HG03469 (cell line): ENCODE measurements around the gene KBTBD6.
"Not testable (repeated sequence)": the region's sequence is repeated elsewhere in the genome, so short reads cannot be mapped to it uniquely, and the experiment has no call there.

Source experiments
- ATAC-seq: cut with Tn5 transposase; IDR thresholded peaks from one replicate; pipeline ENCODE4 v1.9.1; 2021; ENCODE audit warnings: mild to moderate bottlenecking, moderate library complexity, moderate number of reproducible peaks; ENCODE audit not compliant: unreplicated experiment

The KBTBD6 gene, protein sequence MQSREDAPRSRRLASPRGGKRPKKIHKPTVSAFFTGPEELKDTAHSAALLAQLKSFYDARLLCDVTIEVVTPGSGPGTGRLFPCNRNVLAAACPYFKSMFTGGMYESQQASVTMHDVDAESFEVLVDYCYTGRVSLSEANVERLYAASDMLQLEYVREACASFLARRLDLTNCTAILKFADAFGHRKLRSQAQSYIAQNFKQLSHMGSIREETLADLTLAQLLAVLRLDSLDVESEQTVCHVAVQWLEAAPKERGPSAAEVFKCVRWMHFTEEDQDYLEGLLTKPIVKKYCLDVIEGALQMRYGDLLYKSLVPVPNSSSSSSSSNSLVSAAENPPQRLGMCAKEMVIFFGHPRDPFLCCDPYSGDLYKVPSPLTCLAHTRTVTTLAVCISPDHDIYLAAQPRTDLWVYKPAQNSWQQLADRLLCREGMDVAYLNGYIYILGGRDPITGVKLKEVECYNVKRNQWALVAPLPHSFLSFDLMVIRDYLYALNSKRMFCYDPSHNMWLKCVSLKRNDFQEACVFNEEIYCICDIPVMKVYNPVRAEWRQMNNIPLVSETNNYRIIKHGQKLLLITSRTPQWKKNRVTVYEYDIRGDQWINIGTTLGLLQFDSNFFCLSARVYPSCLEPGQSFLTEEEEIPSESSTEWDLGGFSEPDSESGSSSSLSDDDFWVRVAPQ

DNA sequence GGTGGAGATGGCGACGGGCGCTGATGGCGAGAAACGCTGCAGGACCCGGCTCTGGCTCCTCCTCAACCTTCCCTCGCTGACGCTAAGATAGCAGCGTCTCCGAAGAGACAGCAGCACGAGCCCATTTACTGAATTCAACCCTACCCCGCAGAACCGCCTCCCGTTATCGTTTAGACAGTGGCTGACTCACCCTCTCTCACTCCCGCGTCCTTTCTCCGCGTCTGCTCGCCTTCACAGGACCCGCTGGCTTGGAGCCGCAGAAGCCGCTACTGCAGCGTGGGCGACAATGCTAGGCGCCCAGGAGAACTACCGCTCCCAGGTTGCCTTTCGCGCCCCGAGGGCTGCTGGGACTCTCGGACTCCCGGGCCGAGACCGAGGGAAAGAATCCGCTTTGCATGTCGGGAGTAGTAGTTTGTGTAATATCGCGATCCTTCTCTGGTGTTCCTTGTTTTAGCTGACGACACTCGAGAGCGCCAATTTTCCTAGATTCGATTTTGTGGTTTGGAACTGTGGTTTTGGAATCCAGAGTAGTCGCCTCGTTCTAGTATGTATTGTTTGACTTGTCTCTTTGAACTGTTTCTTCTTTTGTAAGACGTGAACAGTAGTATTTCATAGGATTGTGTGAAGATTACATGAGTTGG, at the start of gene KBTBD6:
TSS of gene KBTBD6 (minus strand) at position 291 of the 641 bp plus-strand sequence. CDS start 291 bp downstream, outside the sequence.
- peak; percentile 95 for ATAC-seq

DNA sequence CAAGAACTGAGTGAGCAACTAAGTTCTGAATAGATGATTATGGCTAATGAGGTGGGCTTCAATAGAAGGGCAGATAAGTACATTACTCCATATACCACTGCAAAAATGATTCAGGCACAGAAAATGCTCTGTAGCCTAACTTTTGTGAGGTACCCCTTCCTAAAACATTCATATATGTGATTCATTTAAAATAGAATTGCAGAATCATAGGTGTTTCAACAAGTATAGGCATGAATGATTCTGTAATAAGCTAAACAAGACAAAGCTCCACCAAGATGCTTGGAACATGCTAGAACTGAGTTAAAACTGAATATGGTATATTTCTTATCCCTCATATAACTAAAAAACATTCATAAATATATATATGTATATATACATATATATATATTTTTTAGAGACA, 49.6 kb upstream of the KBTBD6 start:
- no peak for ATAC-seq

DNA sequence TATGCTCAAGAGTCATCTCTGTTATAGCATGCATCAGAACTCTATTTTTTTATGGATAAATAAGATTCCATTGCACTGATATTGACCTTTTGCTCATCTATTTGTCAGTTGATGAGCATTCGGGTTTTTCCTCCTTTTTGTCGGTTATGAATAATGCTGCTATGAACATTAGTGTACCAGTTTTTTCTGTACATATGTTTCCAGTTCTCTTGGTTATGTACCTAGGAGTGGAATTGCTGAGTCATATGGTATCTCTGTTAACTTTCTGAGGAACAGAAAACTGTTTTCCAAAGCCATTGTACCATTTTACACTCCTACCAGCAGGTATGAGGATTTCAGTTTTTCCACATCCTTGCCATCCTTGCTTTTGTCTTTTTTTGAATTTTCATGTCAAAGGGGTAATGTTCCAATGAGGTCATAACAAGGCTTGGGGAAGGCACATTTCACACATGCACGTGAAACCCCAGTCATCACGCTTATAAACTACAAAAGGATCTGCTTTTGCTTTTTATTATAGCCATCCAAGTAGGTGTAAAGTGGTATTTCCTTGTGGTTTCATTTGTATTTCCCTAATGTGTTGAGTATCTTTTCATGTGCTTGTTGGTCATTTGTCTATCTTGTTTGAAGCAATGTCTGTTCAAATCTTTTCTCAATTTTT, 47.1 kb upstream of the KBTBD6 start:
- ATAC-seq, result no peak

DNA sequence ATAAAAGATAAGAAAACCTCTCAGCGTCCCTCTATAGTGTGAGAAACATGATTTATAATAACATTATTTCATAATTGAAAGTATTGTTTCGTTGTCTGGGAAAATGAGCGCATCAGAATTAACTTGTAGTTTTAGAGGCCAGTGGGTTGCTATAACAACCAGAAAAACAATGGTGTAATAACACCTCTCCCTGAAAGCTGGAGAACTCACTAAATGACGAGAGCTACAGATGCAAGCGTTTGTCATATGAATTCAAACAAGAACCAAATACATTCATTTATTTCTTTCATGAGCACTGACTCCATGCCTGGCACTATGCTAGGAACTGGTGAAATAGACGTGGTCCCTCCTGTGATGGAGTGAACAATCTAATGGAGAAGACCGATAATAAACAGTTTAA, 45.4 kb upstream of the KBTBD6 start:
- ATAC-seq, result no peak

DNA sequence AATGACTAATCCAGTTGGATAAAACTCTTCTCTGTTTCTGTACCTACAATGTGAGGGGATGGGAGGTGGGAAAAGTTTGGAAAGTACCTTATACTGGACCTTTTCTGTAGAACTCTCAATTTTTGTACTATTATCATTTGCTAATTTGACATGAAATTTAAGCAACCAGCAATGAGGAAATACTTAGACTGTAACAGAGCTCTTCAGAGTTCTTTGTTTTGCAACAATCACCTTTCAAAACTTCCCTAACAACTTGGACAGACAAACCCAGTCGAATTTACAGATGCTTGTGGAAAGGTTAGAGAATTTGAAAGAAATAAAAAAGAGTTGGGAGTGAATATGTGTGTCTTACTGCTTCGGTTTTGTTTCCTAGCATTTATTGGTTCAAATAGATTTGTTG, 45.0 kb upstream of the KBTBD6 start:
- ATAC-seq, result no peak

DNA sequence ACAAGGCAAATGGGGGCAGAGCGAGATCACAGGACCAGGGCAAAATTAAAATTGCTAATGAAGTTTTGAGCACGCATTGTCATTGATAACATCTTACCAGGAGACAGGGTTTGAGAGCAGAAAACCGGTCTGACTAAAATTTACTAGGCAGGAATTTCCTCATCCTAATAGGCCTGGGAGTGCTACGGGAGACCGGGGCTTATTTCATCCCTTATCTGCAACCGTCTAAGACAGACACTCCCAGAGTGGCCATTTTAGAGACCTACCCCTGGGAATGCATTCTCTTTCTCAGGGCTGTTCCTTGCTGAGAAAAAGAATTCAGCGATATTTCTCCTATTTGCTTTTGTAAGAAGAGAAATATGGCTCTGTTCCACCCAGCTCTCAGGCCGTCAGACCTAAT, 43.0 kb upstream of the KBTBD6 start:
- not testable (repeated sequence) for ATAC-seq

DNA sequence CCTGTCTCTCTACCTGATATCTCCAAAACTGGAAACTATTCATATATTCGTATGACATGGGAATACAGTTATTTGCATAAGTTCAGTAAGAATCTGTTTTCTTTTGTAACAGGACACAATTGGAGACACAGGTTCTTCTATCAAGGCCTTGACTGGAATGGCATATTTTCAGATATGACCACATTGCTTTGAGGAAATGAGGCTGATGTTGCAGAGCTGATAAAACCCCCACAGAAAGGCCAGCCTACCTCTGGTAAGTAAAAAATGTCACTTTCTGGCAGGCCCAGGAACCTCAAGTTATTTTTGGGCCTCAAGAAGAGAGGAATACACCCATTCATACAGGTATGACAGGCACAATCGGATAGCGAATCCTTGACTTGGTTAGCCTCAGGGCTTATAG, 29.5 kb upstream of the KBTBD6 start:
- no peak for ATAC-seq

DNA sequence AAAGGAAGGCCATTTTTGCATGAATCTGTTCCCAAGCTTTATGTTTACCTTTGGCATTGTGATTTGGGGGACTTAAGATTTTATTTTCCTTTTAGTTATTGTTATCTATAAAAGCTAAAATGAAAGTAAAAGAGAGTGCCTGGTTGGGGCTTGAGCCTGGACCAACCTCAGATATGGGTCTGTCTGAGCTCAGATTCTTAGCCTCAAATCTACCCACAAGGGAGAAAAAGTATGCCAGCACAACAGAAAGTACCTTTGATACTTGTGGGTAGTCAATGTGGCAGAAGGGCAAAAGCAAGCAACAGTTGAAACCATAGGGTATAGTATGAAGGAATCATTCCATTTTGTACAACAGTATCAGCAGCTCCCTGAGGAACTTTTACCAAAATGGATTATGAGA, 26.6 kb upstream of the KBTBD6 start:
- no peak for ATAC-seq

DNA sequence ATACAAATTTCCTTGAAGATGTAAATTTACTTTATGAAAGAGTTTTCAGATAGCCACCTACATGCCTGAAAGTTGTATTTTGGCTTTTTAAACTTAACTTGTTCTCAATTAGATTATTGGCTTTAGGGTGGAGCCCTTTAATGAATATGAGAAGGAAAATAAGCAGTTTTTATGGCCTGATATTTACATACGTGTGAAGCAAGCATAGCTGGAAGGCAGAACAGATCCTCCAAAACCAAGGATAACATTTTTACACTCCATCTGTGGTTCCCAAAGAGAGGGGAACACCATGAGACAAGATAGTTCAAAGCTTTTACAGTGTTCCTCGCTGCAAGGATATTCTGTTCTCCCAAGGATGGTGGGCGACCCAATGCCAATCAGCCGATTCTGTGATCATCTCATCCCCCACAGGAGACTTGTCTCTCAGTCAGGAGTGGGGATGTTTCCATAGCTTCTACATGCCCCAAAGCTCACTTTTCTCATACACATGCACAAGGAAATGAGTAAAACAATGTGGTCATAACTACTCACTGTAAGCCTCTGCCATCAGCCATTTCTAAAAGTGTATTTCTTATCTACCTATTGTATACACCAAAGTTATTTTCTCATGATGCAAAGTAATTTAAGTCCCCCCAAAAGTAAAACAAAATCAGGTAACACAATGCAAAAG, 24.6 kb upstream of the KBTBD6 start:
- no peak for ATAC-seq

DNA sequence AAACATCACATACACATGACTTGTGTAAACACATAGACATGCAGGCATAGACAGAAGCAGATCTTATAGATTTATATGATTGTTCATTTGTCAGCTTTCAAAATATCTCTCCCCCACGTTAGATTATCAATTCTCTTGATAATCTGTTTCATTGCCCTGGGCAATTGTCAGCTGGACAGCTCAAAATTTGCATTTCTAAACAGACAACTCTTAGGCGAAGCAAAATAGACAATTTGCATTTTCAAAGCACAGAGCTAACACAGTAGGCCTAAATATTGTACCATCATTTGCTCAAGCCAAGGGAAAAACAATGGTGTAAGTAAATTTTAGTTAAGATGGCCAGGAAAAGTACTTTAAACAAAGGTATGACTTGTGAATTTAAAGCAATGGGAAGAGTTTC, 24.0 kb upstream of the KBTBD6 start:
- no peak for ATAC-seq

DNA sequence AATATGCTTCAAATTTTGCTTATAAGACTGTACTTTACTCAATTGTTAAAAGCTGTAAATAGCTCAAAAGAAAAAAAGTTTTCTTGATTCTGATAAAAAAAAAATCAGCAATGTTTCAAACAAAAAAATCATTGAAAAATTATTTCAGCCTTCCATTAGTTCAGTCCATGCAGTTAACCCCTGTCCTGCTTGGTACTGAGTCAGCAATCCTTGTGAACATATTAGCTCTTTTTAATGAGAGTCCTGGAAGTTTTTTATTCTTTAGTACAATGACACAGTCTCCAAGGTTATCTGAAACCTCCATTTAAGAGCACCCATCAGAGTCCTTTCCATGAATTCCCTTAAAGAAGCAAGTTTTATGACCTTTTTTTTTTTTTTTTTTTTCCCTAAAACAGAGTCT, 21.4 kb upstream of the KBTBD6 start:
- ATAC-seq, result no peak

DNA sequence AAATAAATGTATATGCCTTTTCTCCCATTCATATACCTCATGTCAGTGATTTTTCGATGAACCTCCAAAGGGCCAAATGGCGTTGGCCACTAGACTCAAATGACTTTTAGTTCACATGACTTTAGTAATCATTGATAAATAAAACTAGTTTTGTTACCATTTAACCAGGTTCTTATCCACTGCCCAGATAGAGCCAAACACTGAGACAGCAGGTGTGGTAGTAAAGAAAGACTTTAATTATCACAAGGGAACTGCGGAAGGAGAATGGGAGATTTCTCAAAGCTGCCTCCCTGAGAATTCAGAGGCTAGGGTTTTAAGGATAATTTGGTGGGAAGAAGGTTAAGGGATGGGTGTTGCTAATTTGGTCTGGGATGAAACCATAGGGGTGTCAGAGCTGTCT, 19.4 kb upstream of the KBTBD6 start:
- no peak for ATAC-seq

DNA sequence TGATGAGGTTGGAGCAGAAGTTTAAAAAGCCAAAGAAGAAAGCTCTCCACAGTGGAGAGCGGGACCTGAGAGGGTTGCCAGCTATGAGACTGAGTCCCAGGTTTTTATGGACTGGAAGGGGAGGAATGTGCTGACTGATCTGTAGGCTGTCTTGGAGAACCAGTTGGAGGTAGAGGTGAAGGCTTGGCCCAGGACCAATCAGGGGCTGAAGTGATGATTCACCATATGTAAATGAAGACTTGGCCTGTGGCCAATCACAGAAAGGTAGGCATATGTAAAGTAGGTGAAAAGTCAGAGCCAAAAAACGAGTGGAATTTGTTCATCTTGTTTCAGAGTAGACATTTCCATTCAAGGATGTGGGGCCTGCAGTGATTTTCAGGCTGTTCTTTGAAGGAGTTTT, 17.5 kb upstream of the KBTBD6 start:
- ATAC-seq, result no peak

DNA sequence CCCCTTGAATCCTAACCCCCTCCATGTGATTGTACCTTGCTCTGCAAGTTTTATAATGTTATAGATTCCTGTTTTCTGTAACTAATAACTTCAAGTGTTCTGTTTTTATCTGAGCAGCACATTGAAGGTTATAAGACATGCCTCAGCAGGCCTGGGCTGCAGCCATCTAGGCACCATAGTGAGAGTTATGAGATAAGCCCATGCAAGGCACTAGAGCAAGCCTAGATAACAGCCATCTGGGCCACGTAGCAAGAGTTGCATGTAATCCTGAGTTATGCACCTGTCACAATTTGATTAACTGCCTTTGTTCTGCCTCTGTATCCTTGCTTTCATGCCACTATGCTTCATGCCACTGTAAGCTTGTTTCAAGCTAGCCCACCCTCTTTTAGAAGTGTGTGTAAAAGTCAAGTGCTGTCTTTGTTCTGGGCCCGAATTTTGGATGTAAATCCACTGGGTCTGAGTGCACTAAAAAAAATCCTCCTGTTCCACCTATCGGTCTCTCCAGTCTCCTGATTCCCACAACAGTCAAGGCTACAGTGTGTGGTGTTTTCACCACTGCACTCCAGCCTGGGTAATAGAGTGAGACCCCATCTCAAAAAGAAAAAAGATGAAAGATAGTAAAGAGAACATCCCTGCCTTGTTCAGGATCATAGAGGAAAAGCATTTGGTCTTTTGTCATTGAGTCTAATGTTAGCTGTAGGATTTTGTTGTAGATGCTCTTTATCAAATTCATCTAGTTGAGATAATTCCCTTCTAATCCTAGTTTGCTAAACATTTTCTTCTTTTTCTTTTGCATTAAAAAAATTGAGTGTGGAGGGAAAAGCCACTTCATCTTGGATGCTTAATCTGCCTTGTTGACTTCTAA, 16.0 kb upstream of the KBTBD6 start:
- ATAC-seq, result no peak

DNA sequence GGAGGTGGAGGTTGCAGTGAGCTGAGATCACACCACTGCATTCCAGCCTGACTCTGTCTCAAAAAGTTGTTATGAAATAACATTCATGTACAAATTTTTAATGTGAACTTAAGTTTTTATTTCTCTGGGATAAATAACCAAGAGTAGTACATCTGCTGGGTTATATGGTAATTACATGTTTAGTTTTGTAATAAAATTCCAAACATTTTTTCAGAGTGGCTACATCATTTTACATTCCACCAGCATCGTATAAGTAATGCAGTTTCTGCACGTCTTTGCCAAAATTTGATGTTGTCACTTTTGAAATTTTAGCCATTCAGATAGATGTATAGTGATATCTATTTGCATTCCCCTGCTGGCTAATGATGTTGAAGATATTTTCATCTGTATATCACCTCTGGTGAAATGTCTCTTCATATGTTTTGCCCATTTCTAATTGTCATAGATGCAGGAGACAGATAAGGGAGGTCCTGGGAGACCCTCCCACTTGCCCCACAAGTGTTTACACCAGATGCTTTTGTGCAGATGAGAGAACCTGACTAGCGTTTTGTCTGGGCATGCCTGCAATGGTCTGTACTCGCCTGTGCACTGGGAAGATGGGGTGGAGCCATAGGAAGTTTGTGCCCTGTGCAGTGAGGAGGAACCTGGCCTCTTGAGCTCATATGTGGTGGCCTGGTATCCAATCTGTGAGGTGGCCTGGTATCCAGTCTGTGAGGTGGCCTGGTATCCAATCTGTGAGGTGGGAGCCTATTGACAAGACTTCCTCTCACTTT, 12.7 kb upstream of the KBTBD6 start:
- ATAC-seq, result no peak

DNA sequence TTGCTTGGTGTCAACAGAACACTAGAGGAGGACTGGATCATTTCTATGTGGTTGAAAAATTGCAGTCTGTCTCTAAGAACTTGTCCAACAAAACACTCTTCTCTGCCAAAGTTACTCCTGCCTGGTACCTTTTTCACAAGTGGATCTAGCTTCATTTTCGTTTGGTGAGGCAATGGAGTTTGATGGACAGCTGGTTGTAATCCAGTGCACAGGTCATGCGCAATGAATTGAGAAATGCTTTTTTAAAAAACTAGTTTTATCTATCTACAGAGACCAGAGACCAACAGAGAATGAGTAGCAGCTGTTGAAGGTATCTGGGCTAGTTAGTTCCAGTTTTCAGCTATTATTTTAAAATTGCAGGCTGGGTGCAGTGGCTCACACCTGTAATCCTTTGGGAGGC, 12.0 kb upstream of the KBTBD6 start:
- no peak for ATAC-seq

DNA sequence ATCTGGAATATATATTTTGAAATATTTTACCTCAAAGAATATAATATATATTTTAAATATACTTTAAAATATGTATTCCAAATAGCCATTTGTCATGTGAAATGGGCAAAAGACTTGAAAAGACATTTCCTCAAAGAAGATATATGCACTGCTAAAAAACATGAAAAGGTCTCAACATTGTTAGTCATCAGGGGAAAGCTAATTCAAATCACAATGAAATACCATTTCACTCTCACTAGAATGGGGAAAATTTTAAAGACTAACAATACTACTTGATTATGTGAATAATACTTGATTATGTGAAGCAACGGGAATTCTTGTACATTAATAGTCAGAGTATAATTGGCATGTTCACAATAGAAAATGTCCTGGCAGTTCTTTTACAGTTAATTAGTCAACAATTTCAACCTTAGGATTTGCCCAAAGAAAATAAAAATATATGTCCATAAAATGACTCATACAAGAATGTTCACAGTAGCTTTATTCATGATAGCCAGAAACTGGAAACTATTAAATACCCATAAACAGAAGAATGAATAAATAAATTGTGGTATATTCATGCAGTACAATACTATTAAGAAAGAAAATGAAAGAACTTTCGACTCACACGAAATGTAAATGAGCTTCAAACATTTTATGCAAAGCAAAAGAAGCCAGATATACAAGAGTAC, 6.8 kb upstream of the KBTBD6 start:
- no peak for ATAC-seq

DNA sequence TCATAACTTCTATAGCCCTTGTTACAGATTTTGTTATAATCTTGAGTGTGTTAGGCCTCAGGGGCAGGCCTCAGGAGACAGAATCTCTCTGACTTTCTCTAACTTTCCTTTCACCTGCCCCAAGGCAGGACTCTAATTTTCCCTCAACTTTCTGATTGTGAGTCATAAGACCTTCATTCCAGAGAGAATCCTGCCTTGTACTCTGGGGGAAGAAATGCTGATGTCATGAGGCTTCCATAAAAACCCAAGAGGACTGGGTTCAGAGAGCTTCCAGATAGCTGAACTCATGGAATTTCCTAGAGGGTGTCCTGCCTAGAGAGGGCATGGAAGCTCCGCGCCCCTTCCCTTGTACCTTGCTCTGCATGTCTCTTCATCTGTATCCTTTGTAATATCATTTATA, 5.3 kb upstream of the KBTBD6 start:
- ATAC-seq, result no peak

DNA sequence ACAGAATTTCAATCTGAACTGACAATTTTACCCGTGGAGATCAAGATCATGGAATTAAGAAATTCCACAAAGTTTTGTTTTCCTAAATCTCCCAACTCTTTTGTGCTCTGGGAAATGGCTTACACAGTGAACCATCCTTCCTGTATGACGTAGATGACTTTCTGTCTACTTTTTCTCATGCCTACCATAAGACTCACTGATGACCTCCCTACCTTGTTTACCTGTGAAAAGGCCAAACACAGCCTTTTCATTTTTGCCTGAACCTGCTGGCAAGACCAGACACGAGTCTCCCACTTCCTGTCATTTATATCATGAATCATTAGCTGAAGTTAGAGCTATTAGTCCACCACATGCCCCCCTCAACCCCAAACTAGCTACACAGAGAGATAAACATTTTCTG, 4.6 kb upstream of the KBTBD6 start:
- no peak for ATAC-seq
